Sciatic nerve (tissue), 1 donor: ENCODE measurements around the gene KRT71. TPM values are rescaled to one million over a fixed set of nuclear protein-coding genes. Genes with fewer than 3 reads are reported as not detected.

Source experiments
- total RNA-seq: library from RNA; stranded (reverse); fragmentation: NEBNext Ultra II Directional; extraction: Animal tissue kit (Norgen Biotek cat#: 25700); gene quantifications from one replicate; pipeline ENCODE4 v1.2.1, GENCODE V29; 2021
- donor health status: DM: no; HTN: no; CAD: no.

KRT71 gene
- total RNA-seq, 1 donor from 2014 or later = not detected

Other genes starting within 250 kb of the KRT71 start
- not detected for gene KRT83, start 231.7 kb downstream of the KRT71 start, total RNA-seq
- gene KRT85, start 185.7 kb downstream of the KRT71 start, total RNA-seq = not detected
- not detected for gene KRT84, start 167.5 kb downstream of the KRT71 start, total RNA-seq
- gene KRT82, start 146.8 kb downstream of the KRT71 start, total RNA-seq = not detected
- gene KRT75, start 118.8 kb downstream of the KRT71 start, total RNA-seq = not detected
- gene KRT6B, start 101.0 kb downstream of the KRT71 start, total RNA-seq = not detected
- gene KRT6C, start 79.3 kb downstream of the KRT71 start, total RNA-seq = not detected
- not detected for gene KRT6A, start 59.9 kb downstream of the KRT71 start, total RNA-seq
- gene KRT5, start 32.8 kb downstream of the KRT71 start, total RNA-seq = 2.6 TPM
- gene KRT74, start 20.7 kb upstream of the KRT71 start, total RNA-seq = not detected
- 0.18 TPM for gene KRT72, start 48.3 kb upstream of the KRT71 start, total RNA-seq
- gene KRT73, start 65.4 kb upstream of the KRT71 start, total RNA-seq = not detected
- gene KRT2, start 99.1 kb upstream of the KRT71 start, total RNA-seq = not detected
- 1.3 TPM for gene KRT1, start 127.3 kb upstream of the KRT71 start, total RNA-seq
- not detected for gene KRT77, start 150.4 kb upstream of the KRT71 start, total RNA-seq
- gene KRT76, start 224.2 kb upstream of the KRT71 start, total RNA-seq = not detected
- gene KRT3, start 243.0 kb upstream of the KRT71 start, total RNA-seq = not detected